Stimulated activated CD8-positive, alpha-beta memory T cell treated with anti-CD3 and anti-CD28 coated beads, Interleukin-12 subunit alpha, Interleukin-12 subunit beta, amount 100 ng/mL, for 1 hour (primary cell): ENCODE measurements around the gene DHX8.
"Not testable (repeated sequence)": the region's sequence is repeated elsewhere in the genome, so short reads cannot be mapped to it uniquely, and the experiment has no call there.

ENCODE experiments used
- DNase-seq: peaks from one replicate; pipeline ENCODE4 v3.0.0-alpha.2; 2020; ENCODE audit warnings: low read depth

Gene DHX8

DNA sequence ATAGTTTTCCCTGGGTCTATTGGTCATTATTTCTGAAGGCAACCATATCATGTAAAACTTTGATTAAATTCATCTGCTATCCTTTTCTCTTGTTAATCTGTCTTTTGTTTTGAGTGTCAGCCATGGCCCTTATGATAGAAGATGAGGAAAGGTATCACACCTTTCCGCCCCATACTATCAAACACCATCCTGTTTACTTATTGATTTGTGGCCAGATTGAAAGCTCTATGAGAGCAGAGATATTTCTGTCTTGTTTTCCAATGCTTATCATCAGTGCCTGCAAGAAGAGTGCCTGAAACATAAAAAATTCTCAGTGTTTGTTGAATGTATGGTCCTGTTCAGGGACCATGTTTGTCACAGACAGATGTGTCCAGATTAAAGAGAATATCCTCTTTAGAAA lies 22.6 kb upstream of the DHX8 start:
- DNase-seq = no peak

GRCh38 chr17:43462569-43462968 lies 21.2 kb upstream of the DHX8 start:
- DNase-seq = not testable (repeated sequence)

- no peak for DNase-seq
Measured at GRCh38 chr17:43463241-43463640, 20.5 kb upstream of the DHX8 start.

- no peak for DNase-seq
Measured at GRCh38 chr17:43464046-43464445, 19.7 kb upstream of the DHX8 start.

DNA sequence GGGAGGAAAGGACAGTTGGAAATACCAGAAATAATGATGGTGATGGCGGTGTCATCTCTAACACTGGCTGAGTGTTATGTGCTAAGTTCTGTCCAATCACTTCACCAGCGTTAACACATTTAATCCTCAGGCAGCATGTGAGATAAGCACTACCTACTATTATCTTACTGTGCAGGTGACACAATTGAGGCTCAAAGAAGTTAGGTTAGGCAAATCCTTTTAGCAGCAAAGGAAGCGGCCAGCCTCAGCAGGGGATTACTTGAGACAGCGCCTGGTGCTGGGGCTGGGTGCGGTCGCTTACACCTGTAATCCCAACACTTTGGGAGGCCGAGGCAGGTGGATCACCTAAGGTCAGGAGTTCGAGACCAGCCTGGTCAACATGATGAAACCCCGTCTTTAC lies 18.7 kb upstream of the DHX8 start:
- no peak for DNase-seq

- DNase-seq = no peak
Measured at GRCh38 chr17:43467981-43468581, 15.7 kb upstream of the DHX8 start.

DNA sequence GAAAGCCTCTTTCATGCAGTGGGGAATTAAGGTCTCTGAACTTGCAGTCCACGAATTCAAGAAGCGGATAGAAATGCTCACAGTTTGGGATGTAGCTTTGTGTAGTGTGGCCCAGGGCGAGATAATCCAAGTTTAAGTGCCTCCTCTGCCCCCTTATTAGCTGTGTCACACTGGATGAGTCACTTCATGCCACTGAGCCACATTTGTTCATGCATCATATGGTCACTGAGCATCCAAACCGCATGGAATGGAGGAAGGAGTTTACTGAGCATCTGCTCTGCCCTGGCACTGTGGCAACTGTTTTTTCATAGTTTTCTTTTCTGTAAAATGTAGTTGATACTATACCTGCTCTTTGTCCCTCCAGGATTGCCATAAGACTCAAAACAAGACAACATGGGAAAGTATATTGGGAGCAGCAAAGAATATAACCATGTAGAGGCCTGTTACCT lies 15.1 kb upstream of the DHX8 start:
- no peak for DNase-seq

DNA sequence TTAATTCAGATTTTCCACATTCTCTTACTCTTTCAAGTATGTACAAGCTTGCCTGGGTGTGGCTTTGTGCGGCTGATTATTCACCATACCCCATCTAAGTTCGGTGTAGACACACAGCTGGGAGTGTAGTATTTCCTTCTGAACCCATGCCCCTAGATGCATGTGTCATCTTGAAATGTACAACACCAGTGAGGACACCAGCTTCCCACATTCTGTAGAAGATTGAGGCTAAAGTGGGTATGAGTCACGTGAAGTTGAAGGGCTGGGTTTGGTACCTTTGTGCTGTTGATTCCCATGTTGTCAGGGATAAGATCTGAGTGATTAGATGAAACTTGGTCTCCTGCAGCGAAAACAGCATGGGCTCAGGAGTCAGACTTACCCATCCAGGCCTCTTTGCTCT lies 14.6 kb upstream of the DHX8 start:
- no peak for DNase-seq

DNA sequence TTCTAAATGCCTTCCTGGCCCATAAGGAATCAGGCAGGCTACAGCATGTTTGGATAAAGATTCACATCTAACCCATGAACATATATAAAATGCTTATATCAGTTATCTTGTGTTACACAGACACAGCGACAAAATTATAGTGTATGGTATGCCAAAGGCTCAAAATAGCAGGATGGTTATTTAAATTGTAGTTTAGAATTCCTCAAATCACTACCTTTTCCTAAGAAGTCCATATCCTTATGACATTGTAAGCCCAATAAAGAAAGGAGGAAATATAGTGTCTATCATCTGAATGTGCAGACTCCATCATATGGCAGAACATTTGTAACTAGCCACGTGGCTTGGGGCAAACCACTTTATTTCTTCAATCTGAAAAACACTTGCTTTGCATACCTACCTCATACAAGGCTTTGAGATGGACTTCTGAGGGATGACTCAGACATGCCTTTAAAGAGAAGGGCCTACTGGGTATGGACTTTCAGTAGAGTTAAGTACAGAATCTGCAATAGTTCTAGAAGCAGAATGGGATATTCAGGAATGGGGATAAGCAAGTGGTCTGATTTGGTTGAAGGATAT lies 12.1 kb upstream of the DHX8 start:
- DNase-seq = no peak

DNA sequence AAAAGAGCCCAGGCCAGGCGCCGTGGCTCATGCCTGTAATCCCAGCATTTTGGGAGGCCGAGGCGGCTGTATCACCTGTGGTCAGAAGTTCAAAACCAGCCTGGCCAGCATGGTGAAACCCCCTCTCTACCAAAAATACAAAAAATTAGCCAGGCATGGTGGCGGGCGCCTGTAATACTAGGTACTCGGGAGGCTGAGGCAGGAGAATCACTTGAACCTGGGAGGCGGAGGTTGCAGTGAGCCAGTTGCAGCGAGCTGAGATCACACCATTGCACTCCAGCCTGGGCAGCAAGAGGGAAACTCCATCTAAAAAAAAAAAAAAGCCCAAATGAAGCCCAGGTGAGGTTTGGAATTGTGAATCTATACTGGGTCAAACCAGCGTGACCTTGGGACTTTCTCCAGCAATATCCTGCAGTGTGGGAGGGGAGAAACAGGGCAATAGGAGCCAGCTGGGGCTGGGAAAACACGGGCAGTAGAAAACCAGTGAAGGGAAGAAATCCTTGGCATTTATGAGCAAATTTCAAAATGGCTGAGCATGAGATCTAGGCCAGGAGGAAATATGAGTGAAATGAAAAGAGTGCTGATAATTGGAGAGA lies 8.2 kb upstream of the DHX8 start:
- DNase-seq = no peak

GRCh38 chr17:43476306-43476705 lies 7.5 kb upstream of the DHX8 start:
- DNase-seq = not testable (repeated sequence)

- DNase-seq = no peak
Measured at GRCh38 chr17:43477832-43478634, 5.7 kb upstream of the DHX8 start.

- no peak for DNase-seq
Measured at GRCh38 chr17:43479948-43480347, 3.8 kb upstream of the DHX8 start.

GRCh38 chr17:43482103-43483012 lies 1.4 kb upstream of the DHX8 start:
- no peak for DNase-seq

- no peak for DNase-seq
Measured at GRCh38 chr17:43490621-43491020, 6.8 kb downstream of the DHX8 start.

DNA sequence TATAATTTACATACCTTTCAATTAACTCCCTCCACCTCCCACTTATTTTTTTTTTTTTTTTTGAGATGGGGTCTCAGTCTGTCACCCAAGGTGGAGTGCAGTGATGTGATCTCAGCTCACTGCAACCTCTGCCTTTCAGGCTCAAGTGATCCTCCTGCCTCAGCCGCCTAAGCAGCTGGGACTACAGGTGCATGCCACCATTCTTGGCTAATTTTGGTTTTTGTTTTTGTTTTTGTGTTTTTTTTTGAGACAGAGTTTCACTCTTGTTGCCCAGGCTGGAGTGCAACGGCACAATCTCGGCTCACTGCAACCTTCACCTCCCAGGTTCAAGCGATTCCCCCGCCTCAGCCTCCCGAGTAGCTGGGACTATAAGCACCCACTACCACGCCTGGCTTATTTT lies 25.7 kb downstream of the DHX8 start:
- DNase-seq = not testable (repeated sequence)

DNA sequence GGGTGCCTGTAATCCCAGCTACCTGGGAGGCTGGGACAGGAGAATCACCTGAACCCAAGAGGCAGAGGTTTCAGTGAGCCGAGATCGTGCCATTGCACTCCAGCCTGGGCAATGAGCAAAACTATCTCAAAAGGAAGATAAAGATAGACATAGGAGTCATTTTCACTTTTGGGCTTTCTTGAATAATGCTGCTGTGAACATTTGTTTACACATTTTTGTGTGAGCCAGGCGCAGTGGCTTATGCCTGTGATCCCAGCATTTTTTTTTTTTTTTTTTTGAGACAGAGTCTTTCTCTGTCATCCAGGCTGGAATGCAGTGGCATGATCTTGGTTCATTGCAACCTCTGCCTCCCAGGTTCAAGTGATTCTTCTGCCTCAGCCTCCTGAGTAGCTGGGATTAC lies 27.4 kb downstream of the DHX8 start:
- not testable (repeated sequence) for DNase-seq

DNA sequence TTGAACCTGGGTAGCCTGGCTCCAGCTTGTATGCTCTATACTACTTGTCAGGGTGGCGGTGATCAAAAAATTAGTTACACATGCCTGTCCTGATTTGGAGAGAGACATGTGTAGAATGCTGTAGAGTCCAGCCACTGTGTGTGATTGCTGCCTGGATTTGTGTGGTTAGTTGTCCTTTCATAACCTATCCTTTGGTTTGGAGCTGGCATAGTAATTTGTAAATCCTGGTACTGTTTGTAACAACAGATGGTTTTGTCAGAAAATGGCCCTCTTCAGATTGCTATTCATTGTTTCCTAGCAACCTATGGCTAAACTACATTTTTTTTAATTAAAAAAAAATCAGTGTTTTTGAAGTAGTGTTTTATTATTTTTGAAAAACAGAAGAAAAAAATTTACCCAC lies 31.9 kb downstream of the DHX8 start:
- DNase-seq = no peak

DNA sequence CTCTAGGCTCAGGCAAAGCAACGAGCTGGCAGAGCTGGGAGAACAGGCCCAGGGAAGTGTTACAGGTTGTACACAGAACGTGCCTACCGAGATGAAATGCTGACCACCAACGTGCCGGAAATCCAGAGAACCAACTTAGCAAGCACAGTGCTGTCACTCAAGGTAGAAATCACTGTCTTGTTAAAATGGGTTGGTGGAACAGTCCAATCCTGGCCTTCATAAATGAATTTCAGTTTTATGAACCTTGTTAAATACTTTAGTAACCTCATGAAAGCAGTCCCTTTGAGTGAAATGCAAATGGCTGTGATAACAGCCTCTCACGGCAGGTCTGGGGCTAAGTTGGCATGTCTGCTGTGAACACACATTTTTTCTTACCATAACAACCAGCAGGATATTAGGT lies 33.4 kb downstream of the DHX8 start:
- no peak for DNase-seq

- no peak for DNase-seq
Measured at GRCh38 chr17:43517615-43518386, 34.0 kb downstream of the DHX8 start.

DNA sequence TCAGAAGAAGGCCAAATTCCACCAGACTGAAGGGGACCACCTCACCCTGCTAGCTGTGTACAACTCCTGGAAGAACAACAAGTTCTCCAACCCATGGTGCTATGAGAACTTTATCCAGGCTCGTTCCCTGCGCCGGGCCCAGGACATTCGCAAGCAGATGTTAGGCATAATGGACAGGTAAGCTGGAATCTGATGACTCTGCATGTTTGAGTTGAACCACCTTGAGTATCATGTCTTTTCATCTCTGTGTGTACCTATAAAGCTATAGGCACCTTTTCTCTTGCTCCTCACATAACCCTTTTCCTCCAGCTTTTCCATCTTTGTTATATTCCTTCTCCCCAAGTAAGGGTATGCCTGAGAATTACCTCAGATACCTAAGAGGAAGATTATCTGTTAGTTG lies 37.6 kb downstream of the DHX8 start:
- no peak for DNase-seq
